Astrocyte (in vitro differentiated cells and primary cell): ENCODE measurements around the gene EMC8. TPM values are rescaled to one million over a fixed set of nuclear protein-coding genes. Genes with fewer than 3 reads are reported as not detected.
"Not testable (repeated sequence)": the region's sequence is repeated elsewhere in the genome, so short reads cannot be mapped to it uniquely, and the experiment has no call there.

Experiments used
- DNase-seq: peaks from one replicate; pipeline ENCODE4 v3.0.0-alpha.2; 2010; ENCODE audit warnings: low read depth
- FAIRE-seq: peaks from 2 replicates; lab custom pipeline; 2011; peaks lifted over from hg19 to GRCh38; lab: Jason Lieb, UNC
- H2AFZ ChIP-seq: 2 replicates; pipeline ENCODE4 v1.6.0; 2012; ENCODE audit warnings: low read depth, low read length, inconsistent platforms
- H3K27ac ChIP-seq: 2 replicates; pipeline ENCODE4 v1.5.1; 2011; ENCODE audit warnings: low read depth, low read length, inconsistent platforms
- H3K27me3 ChIP-seq: 2 replicates; pipeline ENCODE4 v1.6.0; 2011; ENCODE audit warnings: low read length, inconsistent platforms; ENCODE audit not compliant: insufficient read depth
- H3K36me3 ChIP-seq: 2 replicates; pipeline ENCODE4 v1.5.1; 2011; ENCODE audit warnings: low read length, inconsistent platforms; ENCODE audit not compliant: insufficient read depth
- H3K4me1 ChIP-seq: 2 replicates; pipeline ENCODE4 v1.5.1; 2011; ENCODE audit warnings: low read length, inconsistent platforms; ENCODE audit not compliant: insufficient read depth
- H3K4me2 ChIP-seq: 2 replicates; pipeline ENCODE4 v1.6.0; 2012; ENCODE audit warnings: low read length, inconsistent platforms
- H3K4me3 ChIP-seq: 2 replicates; pipeline ENCODE4 v1.5.1; 2011; ENCODE audit warnings: low read depth, mild to moderate bottlenecking, low read length, inconsistent platforms; ENCODE audit not compliant: insufficient read depth
- H3K79me2 ChIP-seq: 2 replicates; pipeline ENCODE4 v1.6.0; 2012; ENCODE audit warnings: mild to moderate bottlenecking, low read length, inconsistent platforms; ENCODE audit not compliant: insufficient read depth
- H3K9ac ChIP-seq: 2 replicates; pipeline ENCODE4 v1.6.0; 2012; ENCODE audit warnings: mild to moderate bottlenecking, low read length, inconsistent platforms
- H3K9me3 ChIP-seq: 2 replicates; pipeline ENCODE4 v1.5.1; 2012; ENCODE audit warnings: low read depth, mild to moderate bottlenecking, low read length, inconsistent platforms; ENCODE audit not compliant: insufficient read depth
- H4K20me1 ChIP-seq: 2 replicates; pipeline ENCODE4 v1.6.0; 2012; ENCODE audit warnings: low read length, inconsistent platforms; ENCODE audit not compliant: insufficient read depth
- H3K27ac Mint-ChIP-seq: one replicate; pipeline ENCODE4 v1.8.0; 2021; ENCODE audit warnings: mild to moderate bottlenecking, mixed read lengths; ENCODE audit not compliant: unreplicated experiment
- H3K27me3 Mint-ChIP-seq: one replicate; pipeline ENCODE4 v1.8.0; 2021; ENCODE audit warnings: low read depth, mixed read lengths; ENCODE audit not compliant: unreplicated experiment
- H3K36me3 Mint-ChIP-seq: one replicate; pipeline ENCODE4 v1.8.0; 2021; ENCODE audit warnings: low read depth, mixed read lengths; ENCODE audit not compliant: unreplicated experiment
- H3K4me1 Mint-ChIP-seq: one replicate; pipeline ENCODE4 v1.8.0; 2021; ENCODE audit warnings: low read depth, mixed read lengths; ENCODE audit not compliant: unreplicated experiment
- H3K4me3 Mint-ChIP-seq: one replicate; pipeline ENCODE4 v1.8.0; 2021; ENCODE audit warnings: mild to moderate bottlenecking, moderate library complexity, mixed read lengths; ENCODE audit not compliant: unreplicated experiment
- H3K9me3 Mint-ChIP-seq: one replicate; pipeline ENCODE4 v1.8.0; 2021; ENCODE audit warnings: mild to moderate bottlenecking, mixed read lengths; ENCODE audit not compliant: unreplicated experiment
- EZH2 ChIP-seq: IDR thresholded peaks from 2 replicates; pipeline ENCODE4 v1.6.1; 2012; ENCODE audit warnings: mild to moderate bottlenecking, low read length, inconsistent platforms; ENCODE audit not compliant: insufficient read depth
- total RNA-seq: library from RNA; stranded (reverse); gene quantifications from 2 replicates; pipeline ENCODE4 v1.2.1, GENCODE V29; 2021
- TF ChIP-seq, protein P1 (sequence below): IDR thresholded peaks from 2 replicates; pipeline ENCODE4 v1.5.1; 2011; ENCODE audit warnings: low read depth, mild to moderate bottlenecking, inconsistent platforms, low read length, moderate library complexity; ENCODE audit not compliant: insufficient read depth

Gene EMC8
- total RNA-seq, 1 donor from 2014 or later, result 42.7 TPM

DNA sequence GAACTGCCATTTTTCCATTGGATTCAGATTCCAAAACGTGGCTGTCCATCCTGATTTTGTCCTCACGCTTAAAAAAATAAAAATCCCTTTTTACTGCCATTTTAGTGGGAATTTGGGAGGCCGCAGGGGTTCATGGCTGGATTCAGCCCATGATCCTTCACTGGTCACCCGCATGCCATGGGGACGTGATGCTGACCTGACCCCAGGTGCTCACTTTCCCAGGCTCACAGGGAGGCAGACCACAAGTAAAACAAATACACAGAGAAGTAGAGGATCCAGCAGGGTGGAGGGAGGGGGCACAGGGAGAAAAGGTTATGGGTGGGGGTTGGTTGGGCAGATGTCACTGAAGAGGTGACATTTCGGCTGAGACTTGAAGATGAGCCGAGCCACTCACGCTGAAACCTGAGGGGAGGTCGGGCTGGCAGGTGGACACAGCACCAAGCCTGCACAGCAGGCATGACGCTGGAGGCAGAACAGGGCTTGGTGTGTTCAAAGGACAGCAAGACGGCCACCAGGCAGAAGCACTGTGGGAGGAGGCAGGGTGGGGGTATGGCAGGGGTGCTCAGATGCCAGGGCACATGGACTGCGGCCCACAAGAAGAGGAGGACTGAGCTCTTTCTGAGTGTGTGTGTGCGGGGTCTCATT lies 10.9 kb upstream of the EMC8 start:
- no peak for TF ChIP-seq EZH2
- TF ChIP-seq, protein P1, sequence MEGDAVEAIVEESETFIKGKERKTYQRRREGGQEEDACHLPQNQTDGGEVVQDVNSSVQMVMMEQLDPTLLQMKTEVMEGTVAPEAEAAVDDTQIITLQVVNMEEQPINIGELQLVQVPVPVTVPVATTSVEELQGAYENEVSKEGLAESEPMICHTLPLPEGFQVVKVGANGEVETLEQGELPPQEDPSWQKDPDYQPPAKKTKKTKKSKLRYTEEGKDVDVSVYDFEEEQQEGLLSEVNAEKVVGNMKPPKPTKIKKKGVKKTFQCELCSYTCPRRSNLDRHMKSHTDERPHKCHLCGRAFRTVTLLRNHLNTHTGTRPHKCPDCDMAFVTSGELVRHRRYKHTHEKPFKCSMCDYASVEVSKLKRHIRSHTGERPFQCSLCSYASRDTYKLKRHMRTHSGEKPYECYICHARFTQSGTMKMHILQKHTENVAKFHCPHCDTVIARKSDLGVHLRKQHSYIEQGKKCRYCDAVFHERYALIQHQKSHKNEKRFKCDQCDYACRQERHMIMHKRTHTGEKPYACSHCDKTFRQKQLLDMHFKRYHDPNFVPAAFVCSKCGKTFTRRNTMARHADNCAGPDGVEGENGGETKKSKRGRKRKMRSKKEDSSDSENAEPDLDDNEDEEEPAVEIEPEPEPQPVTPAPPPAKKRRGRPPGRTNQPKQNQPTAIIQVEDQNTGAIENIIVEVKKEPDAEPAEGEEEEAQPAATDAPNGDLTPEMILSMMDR, result no peak
- Histone ChIP-seq H3K9ac (no peak overlapping the region), H4K20me1 (peaks cover 16% of the 10 kb centered on the region), H3K4me2 (no peak overlapping the region), H3K4me1 (peaks cover 2% of the 10 kb centered on the region), H2AFZ (no peak overlapping the region), H3K27me3 (peaks cover 25% of the 10 kb centered on the region), H3K36me3 (peaks cover 11% of the 10 kb centered on the region), H3K9me3 (no peaks in the 10 kb centered on the region), H3K4me3 (no peak overlapping the region), H3K79me2 (no peaks in the 10 kb centered on the region), H3K27ac (no peak overlapping the region)
- H3K9me3 Mint-ChIP-seq, result peaks cover 3% of the 10 kb centered on the region
- H3K4me1 Mint-ChIP-seq, result no peaks in the 10 kb centered on the region
- peaks cover 39% of the 10 kb centered on the region for H3K27me3 Mint-ChIP-seq
- no peak overlapping the region for H3K4me3 Mint-ChIP-seq
- no peak for FAIRE-seq
- no peak overlapping the region for H3K27ac Mint-ChIP-seq
- DNase-seq, result no peak
- H3K36me3 Mint-ChIP-seq, result peaks cover 14% of the 10 kb centered on the region

- peaks cover 3% of the 10 kb centered on the region for H3K9me3 Mint-ChIP-seq
- no peak for FAIRE-seq
- Histone ChIP-seq H3K4me1 (peaks cover 2% of the 10 kb centered on the region), H3K27ac (no peak overlapping the region), H3K9ac (no peak overlapping the region), H3K79me2 (no peaks in the 10 kb centered on the region), H4K20me1 (peaks cover 22% of the 10 kb centered on the region), H3K36me3 (peaks cover 14% of the 10 kb centered on the region), H3K4me2 (no peak overlapping the region), H3K9me3 (no peaks in the 10 kb centered on the region), H3K4me3 (no peak overlapping the region), H3K27me3 (peaks cover 25% of the 10 kb centered on the region), H2AFZ (no peak overlapping the region)
- H3K36me3 Mint-ChIP-seq, result peaks cover 19% of the 10 kb centered on the region
- no peak overlapping the region for H3K27ac Mint-ChIP-seq
- DNase-seq, result no peak
- no peaks in the 10 kb centered on the region for H3K4me1 Mint-ChIP-seq
- H3K4me3 Mint-ChIP-seq, result no peak overlapping the region
- peaks cover 33% of the 10 kb centered on the region for H3K27me3 Mint-ChIP-seq
- TF ChIP-seq, protein P1, result no peak
- TF ChIP-seq EZH2, result no peak
Observed at GRCh38 chr16:85809645-85810044, 10.3 kb upstream of the EMC8 start.

- Histone ChIP-seq H3K9me3 (no peaks in the 10 kb centered on the region), H3K9ac (no peak overlapping the region), H3K4me1 (peaks cover 2% of the 10 kb centered on the region), H3K4me2 (no peak overlapping the region), H2AFZ (no peak overlapping the region), H3K79me2 (peaks cover under 1% of the 10 kb centered on the region), H3K36me3 (peaks cover 16% of the 10 kb centered on the region), H3K27me3 (peaks cover 21% of the 10 kb centered on the region), H4K20me1 (peaks cover 25% of the 10 kb centered on the region), H3K27ac (no peak overlapping the region), H3K4me3 (no peak overlapping the region)
- no peak for FAIRE-seq
- Mint-ChIP-seq H3K27ac (no peak overlapping the region), H3K9me3 (peaks cover 3% of the 10 kb centered on the region), H3K27me3 (peaks cover 28% of the 10 kb centered on the region), H3K36me3 (peaks cover 20% of the 10 kb centered on the region), H3K4me1 (no peaks in the 10 kb centered on the region), H3K4me3 (no peak overlapping the region)
- TF ChIP-seq, protein P1, result no peak
- DNase-seq, result no peak
Observed at GRCh38 chr16:85808926-85809325, 9.6 kb upstream of the EMC8 start.

- not testable (repeated sequence) for H3K9me3 Mint-ChIP-seq, H3K4me1 Mint-ChIP-seq, H3K4me2 ChIP-seq, H3K4me1 ChIP-seq, H3K9ac ChIP-seq, H3K9me3 ChIP-seq, H3K27ac Mint-ChIP-seq, H3K79me2 ChIP-seq, H3K4me3 ChIP-seq, H3K4me3 Mint-ChIP-seq, H3K27ac ChIP-seq, FAIRE-seq, DNase-seq, H2AFZ ChIP-seq
- peaks cover 24% of the 10 kb centered on the region for H3K36me3 ChIP-seq
- H3K27me3 ChIP-seq, result peaks cover 16% of the 10 kb centered on the region
- Mint-ChIP-seq H3K36me3 (peaks cover 23% of the 10 kb centered on the region), H3K27me3 (peaks cover 24% of the 10 kb centered on the region)
- peaks cover 33% of the 10 kb centered on the region for H4K20me1 ChIP-seq
Observed at GRCh38 chr16:85808104-85808503, 8.8 kb upstream of the EMC8 start.
